ENCODE data around the gene ATXN7L2. TPM values are rescaled to one million over a fixed set of nuclear protein-coding genes. Genes with fewer than 3 reads are reported as not detected.

The ATXN7L2 gene
- total and polyA plus RNA-seq, 2 of the 8 experiments (the other 6 are each of a cell fraction or from before 2014, with no cell fraction given), result 8.1 to 9.3 TPM

DNA sequence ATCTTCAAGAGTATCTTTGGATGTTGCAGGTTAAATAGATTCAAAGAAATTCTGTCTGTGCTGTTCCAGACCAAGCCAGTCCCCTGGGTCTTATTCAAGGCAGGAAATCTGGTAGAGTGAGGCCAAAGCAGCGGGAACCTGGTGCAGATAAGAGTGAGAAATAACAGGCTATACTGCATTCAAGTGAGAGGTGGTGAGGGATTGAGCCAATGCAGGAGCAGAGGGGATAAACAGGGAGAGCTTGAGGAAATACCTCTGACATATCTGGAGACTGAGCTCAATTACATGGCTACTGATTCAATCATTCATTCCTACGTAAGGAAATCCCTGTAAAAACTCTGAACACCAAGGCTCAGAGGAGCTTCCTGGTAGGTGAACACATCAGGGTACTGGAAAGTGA, 40.2 kb upstream of the ATXN7L2 start:
- H4K5ac ChIP-seq (ENCODE audit: insufficient read length, low read depth, low read length), result no peak overlapping the region
- ChIA-PET POLR2A (ENCODE audit: partially characterized antibody) (interaction anchor here (0.6 kb wide), 1 partner anchor 10 kb away, joined by 3 read pairs; no protein-coding TSS in a partner anchor), CTCF (ENCODE audit: partially characterized antibody) (interaction anchor here (1.0 kb wide), 1 partner anchor 89 kb away, joined by 3 read pairs; no protein-coding TSS in a partner anchor)
- peaks cover 2% of the 10 kb centered on the region; the same call in 1 of the 2 replicates for H3K23me2 ChIP-seq (ENCODE audit: low read depth, low read length)
- no peak overlapping the region for H3K23ac ChIP-seq (ENCODE audit: insufficient read length)
- H3K14ac ChIP-seq (ENCODE audit: insufficient read length), result no peak overlapping the region
- no peak overlapping the region for H3K4me2 ChIP-seq (ENCODE audit: insufficient read depth in 1 of 2, low read depth in 2 of 2, low read length in 2 of 2)
- no peaks in the 10 kb centered on the region for H3K27me3 ChIP-seq (replicated peaks in 1 of 4; ENCODE audit: control insufficient read depth in 3 of 4, extremely low read depth in 1 of 4, insufficient read depth in 3 of 4, low read length in 3 of 4)
- TF ChIP-seq JUND (IDR thresholded peaks at IDR 0.05; ENCODE audit: low read length) (no peak), ASH2L (IDR thresholded peaks at IDR 0.05; ENCODE audit: low read length) (no peak), SUZ12 (IDR thresholded peaks at IDR 0.05; ENCODE audit: low read length) (no peak), ZNF274 (IDR thresholded peaks at IDR 0.05; ENCODE audit: borderline replicate concordance, extremely low read depth, low read length) (no peak), CBX5 (IDR thresholded peaks at IDR 0.05; ENCODE audit: low read depth, low read length) (no peak), CTBP2 (IDR thresholded peaks at IDR 0.05; ENCODE audit: borderline replicate concordance, insufficient read depth, insufficient read length, low read length) (no peak), CBX8 (IDR thresholded peaks at IDR 0.05; ENCODE audit: borderline replicate concordance, low read depth, low read length) (no peak), YY1 (IDR thresholded peaks at IDR 0.05; ENCODE audit: low read depth, low read length) (no peak)
- TF ChIP-seq, protein P1, sequence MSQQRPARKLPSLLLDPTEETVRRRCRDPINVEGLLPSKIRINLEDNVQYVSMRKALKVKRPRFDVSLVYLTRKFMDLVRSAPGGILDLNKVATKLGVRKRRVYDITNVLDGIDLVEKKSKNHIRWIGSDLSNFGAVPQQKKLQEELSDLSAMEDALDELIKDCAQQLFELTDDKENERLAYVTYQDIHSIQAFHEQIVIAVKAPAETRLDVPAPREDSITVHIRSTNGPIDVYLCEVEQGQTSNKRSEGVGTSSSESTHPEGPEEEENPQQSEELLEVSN (IDR thresholded peaks at IDR 0.05), result no peak
- TF ChIP-seq, protein P2, sequence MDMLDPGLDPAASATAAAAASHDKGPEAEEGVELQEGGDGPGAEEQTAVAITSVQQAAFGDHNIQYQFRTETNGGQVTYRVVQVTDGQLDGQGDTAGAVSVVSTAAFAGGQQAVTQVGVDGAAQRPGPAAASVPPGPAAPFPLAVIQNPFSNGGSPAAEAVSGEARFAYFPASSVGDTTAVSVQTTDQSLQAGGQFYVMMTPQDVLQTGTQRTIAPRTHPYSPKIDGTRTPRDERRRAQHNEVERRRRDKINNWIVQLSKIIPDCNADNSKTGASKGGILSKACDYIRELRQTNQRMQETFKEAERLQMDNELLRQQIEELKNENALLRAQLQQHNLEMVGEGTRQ (IDR thresholded peaks at IDR 0.05; ENCODE audit: low read length), result no peak
- H3K56ac ChIP-seq (replicated peaks; ENCODE audit: insufficient read length, low read depth, low read length), result no peak overlapping the region
- H3K79me1 ChIP-seq (ENCODE audit: low read depth, low read length), result no peaks in the 10 kb centered on the region
- H2BK5ac ChIP-seq (ENCODE audit: low read depth, low read length), result no peak overlapping the region
- no peak overlapping the region for H4K8ac ChIP-seq (ENCODE audit: extremely low read depth, insufficient read depth, low read length)
- no peaks in the 10 kb centered on the region for H3K79me2 ChIP-seq (ENCODE audit: control insufficient read depth in 1 of 2, insufficient read depth in 2 of 2, low read length in 2 of 2)
- FAIRE-seq (no peak), DNase-seq (ENCODE audit: low read depth in 1 of 2, low spot score in 2 of 2) (no peak)
- no peak overlapping the region for H3K9ac ChIP-seq (replicated peaks in 1 of 4; ENCODE audit: extremely low read depth in 1 of 4, low read depth in 3 of 4, low read length in 3 of 4)
- WGBS, 2 experiments (ENCODE audit: extremely low coverage in 1 of 2, insufficient coverage in 1 of 2, insufficient read length in 1 of 2, insufficient replicate concordance in 2 of 2, low coverage in 1 of 2, low lambda C conversion rate in 2 of 2, missing lambda C conversion rate in 1 of 2), result 73% methylated on average over 2 of the region's 2 CpGs; no CpG with 5 or more reads in 1 of the 2 experiments
- no peak overlapping the region for H3K18ac ChIP-seq (ENCODE audit: extremely low read depth, low read length)
- H2BK20ac ChIP-seq (ENCODE audit: low read length), result no peak overlapping the region
- no peaks in the 10 kb centered on the region for H4K20me1 ChIP-seq (replicated peaks in 1 of 2; ENCODE audit: control insufficient read depth in 1 of 2, insufficient read depth in 2 of 2, low read length in 2 of 2)
- no peak overlapping the region for H2AK5ac ChIP-seq (ENCODE audit: low read depth, low read length)
- H4K91ac ChIP-seq (replicated peaks; ENCODE audit: insufficient read length, low read length), result no peak overlapping the region
- no peak overlapping the region for H3K27ac ChIP-seq (ENCODE audit: low read depth, low read length)
- H2AFZ ChIP-seq (ENCODE audit: low read length), result no peak overlapping the region
- no peak overlapping the region for H2BK15ac ChIP-seq (ENCODE audit: low read length)
- no peak overlapping the region for H2BK12ac ChIP-seq (ENCODE audit: low read depth, low read length)
- H3K4ac ChIP-seq (replicated peaks; ENCODE audit: insufficient read length, low read depth, low read length), result no peak overlapping the region
- no peaks in the 10 kb centered on the region for H3K4me1 ChIP-seq (replicated peaks in 1 of 4; ENCODE audit: control insufficient read depth in 3 of 4, insufficient read depth in 4 of 4, low read length in 3 of 4)
- H3K9me3 ChIP-seq (ENCODE audit: insufficient read depth in 2 of 2, low read depth in 1 of 2, low read length in 1 of 2), result no peaks in the 10 kb centered on the region; a peak in 1 of 4 replicates
- H3K36me3 ChIP-seq (ENCODE audit: control insufficient read depth in 2 of 4, insufficient read depth in 4 of 4, low read length in 3 of 4), result no peaks in the 10 kb centered on the region; a peak in 1 of 8 replicates
- H2BK120ac ChIP-seq (replicated peaks; ENCODE audit: low read depth, low read length), result no peak overlapping the region
- no peak overlapping the region for H3K4me3 ChIP-seq (ENCODE audit: extremely low read depth in 1 of 4, insufficient read depth in 2 of 4, low read depth in 3 of 4, low read length in 4 of 4)
